ENCODE results near the gene GLT1D1. TPM values are rescaled to one million over a fixed set of nuclear protein-coding genes. Genes with fewer than 3 reads are reported as not detected.

Gene GLT1D1
- polyA plus RNA-seq, 1 of the 3 experiments (the other 2 are of a cell fraction) = 0.05 TPM

GRCh38 chr12:128961308-128961902, 108.1 kb downstream of the GLT1D1 start:
- H4K20me1 ChIP-seq (ENCODE audit: insufficient read depth) = no peaks in the 10 kb centered on the region
- H2AFZ ChIP-seq (ENCODE audit: low read depth) = no peak overlapping the region
- H3K4me3 ChIP-seq (ENCODE audit: low read depth in 2 of 2, low read length in 1 of 2) = no peak overlapping the region
- no peaks in the 10 kb centered on the region for H3K36me3 ChIP-seq (replicated peaks in 1 of 2; ENCODE audit: control insufficient read depth in 1 of 2, insufficient read depth in 2 of 2, low read length in 1 of 2)
- no peak overlapping the region for H3K27ac ChIP-seq (ENCODE audit: low read depth in 2 of 2, low read length in 1 of 2)
- no peaks in the 10 kb centered on the region for H3K4me1 ChIP-seq (ENCODE audit: control insufficient read depth in 1 of 2, insufficient read depth in 2 of 2, low read depth in 1 of 2, low read length in 1 of 2)
- TF ChIP-seq SMC3 (IDR thresholded peaks at IDR 0.05; ENCODE audit: low read depth, low read length) = no peak
- TF ChIP-seq, protein P1, sequence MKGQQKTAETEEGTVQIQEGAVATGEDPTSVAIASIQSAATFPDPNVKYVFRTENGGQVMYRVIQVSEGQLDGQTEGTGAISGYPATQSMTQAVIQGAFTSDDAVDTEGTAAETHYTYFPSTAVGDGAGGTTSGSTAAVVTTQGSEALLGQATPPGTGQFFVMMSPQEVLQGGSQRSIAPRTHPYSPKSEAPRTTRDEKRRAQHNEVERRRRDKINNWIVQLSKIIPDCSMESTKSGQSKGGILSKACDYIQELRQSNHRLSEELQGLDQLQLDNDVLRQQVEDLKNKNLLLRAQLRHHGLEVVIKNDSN (IDR thresholded peaks at IDR 0.05; ENCODE audit: borderline replicate concordance, low read depth) = no peak
- H3F3A ChIP-seq (replicated peaks; ENCODE audit: insufficient read depth) = no peaks in the 10 kb centered on the region
- no peaks in the 10 kb centered on the region for H3K79me2 ChIP-seq (ENCODE audit: insufficient read depth)
- no peak for DNase-seq
- CTCF ChIA-PET = interaction anchor here (1.0 kb wide), 1 partner anchor 15 kb away, joined by 3 read pairs; no protein-coding TSS in a partner anchor
- no peak overlapping the region for H3K9ac ChIP-seq
- 58% methylated on average over 8 of the region's 8 CpGs for WGBS (ENCODE audit: low lambda C conversion rate)
- no peaks in the 10 kb centered on the region for H3K9me3 ChIP-seq
- POLR2A ChIA-PET = no interaction called here
- H3K27me3 ChIP-seq (ENCODE audit: insufficient read depth) = no peaks in the 10 kb centered on the region
- H3K9me2 ChIP-seq = no peaks in the 10 kb centered on the region
- H3K4me2 ChIP-seq = no peak overlapping the region

DNA sequence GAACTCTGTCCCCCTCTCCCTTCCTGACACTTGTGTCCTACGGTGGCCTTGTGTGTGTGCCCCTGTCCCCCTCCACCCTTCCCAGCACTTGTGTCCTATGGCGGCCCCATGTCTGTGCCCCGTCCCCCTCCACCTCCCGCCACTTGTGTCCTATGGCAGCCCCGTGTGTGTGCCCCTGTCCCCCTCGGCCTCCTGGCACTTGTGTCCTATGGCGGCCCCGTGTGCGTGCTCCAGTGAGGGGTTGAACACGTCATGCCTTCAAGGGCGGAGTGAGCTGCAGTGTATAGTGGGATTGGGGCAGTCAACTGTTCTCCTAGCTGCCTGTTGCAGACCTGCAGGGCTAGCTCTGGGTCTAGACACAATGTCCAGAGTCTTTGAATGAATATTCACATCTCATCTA, 108.7 kb downstream of the GLT1D1 start:
- H3K79me2 ChIP-seq (ENCODE audit: insufficient read depth) = no peaks in the 10 kb centered on the region
- H3K27ac ChIP-seq (ENCODE audit: low read depth in 2 of 2, low read length in 1 of 2) = no peak overlapping the region
- no peaks in the 10 kb centered on the region for H3K36me3 ChIP-seq (replicated peaks in 1 of 2; ENCODE audit: control insufficient read depth in 1 of 2, insufficient read depth in 2 of 2, low read length in 1 of 2)
- no peak overlapping the region for H3K9ac ChIP-seq
- ChIA-PET POLR2A (no interaction called here), CTCF (interaction anchor here (1.0 kb wide), 1 partner anchor 15 kb away, joined by 3 read pairs; no protein-coding TSS in a partner anchor)
- H3K9me3 ChIP-seq = no peaks in the 10 kb centered on the region
- H3K27me3 ChIP-seq (ENCODE audit: insufficient read depth) = no peaks in the 10 kb centered on the region
- no peaks in the 10 kb centered on the region for H4K20me1 ChIP-seq (ENCODE audit: insufficient read depth)
- 46% methylated on average over 11 of the region's 11 CpGs for WGBS (ENCODE audit: low lambda C conversion rate)
- no peaks in the 10 kb centered on the region for H3K4me1 ChIP-seq (ENCODE audit: control insufficient read depth in 1 of 2, insufficient read depth in 2 of 2, low read depth in 1 of 2, low read length in 1 of 2)
- no peak for TF ChIP-seq SIN3A (IDR thresholded peaks at IDR 0.05; ENCODE audit: borderline replicate concordance, low read depth, low read length)
- no peak for TF ChIP-seq CHD2 (IDR thresholded peaks at IDR 0.05; ENCODE audit: low read length, partially characterized antibody)
- no peak for TF ChIP-seq ELF1 (IDR thresholded peaks at IDR 0.05)
- TF ChIP-seq EZH2phosphoT487 (IDR thresholded peaks at IDR 0.05; ENCODE audit: borderline replicate concordance, low read depth) = no peak
- no peak for TF ChIP-seq MXI1 (IDR thresholded peaks at IDR 0.05; ENCODE audit: low read depth, low read length)
- TF ChIP-seq, protein P2, sequence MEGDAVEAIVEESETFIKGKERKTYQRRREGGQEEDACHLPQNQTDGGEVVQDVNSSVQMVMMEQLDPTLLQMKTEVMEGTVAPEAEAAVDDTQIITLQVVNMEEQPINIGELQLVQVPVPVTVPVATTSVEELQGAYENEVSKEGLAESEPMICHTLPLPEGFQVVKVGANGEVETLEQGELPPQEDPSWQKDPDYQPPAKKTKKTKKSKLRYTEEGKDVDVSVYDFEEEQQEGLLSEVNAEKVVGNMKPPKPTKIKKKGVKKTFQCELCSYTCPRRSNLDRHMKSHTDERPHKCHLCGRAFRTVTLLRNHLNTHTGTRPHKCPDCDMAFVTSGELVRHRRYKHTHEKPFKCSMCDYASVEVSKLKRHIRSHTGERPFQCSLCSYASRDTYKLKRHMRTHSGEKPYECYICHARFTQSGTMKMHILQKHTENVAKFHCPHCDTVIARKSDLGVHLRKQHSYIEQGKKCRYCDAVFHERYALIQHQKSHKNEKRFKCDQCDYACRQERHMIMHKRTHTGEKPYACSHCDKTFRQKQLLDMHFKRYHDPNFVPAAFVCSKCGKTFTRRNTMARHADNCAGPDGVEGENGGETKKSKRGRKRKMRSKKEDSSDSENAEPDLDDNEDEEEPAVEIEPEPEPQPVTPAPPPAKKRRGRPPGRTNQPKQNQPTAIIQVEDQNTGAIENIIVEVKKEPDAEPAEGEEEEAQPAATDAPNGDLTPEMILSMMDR (IDR thresholded peaks at IDR 0.05) = no peak
- TF ChIP-seq JUND (IDR thresholded peaks at IDR 0.05) = no peak
- TF ChIP-seq RAD21 (IDR thresholded peaks at IDR 0.05; ENCODE audit: low read length) = no peak
- no peak for TF ChIP-seq RFX5 (IDR thresholded peaks at IDR 0.05; ENCODE audit: low read length)
- no peak for TF ChIP-seq GATA2 (CRISPR knock-in tag; IDR thresholded peaks at IDR 0.05)
- TF ChIP-seq, protein P3, sequence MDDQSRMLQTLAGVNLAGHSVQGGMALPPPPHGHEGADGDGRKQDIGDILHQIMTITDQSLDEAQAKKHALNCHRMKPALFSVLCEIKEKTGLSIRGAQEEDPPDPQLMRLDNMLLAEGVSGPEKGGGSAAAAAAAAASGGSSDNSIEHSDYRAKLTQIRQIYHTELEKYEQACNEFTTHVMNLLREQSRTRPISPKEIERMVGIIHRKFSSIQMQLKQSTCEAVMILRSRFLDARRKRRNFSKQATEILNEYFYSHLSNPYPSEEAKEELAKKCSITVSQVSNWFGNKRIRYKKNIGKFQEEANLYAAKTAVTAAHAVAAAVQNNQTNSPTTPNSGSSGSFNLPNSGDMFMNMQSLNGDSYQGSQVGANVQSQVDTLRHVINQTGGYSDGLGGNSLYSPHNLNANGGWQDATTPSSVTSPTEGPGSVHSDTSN (IDR thresholded peaks at IDR 0.05) = no peak
- TF ChIP-seq FOXM1 (IDR thresholded peaks at IDR 0.05; ENCODE audit: low read depth) = no peak
- TF ChIP-seq TEAD4 (IDR thresholded peaks at IDR 0.05; ENCODE audit: borderline replicate concordance, insufficient read depth) = no peak
- no peak for TF ChIP-seq FOSL2 (IDR thresholded peaks at IDR 0.05; ENCODE audit: borderline replicate concordance, low read depth)
- TF ChIP-seq, protein P1 (IDR thresholded peaks at IDR 0.05; ENCODE audit: borderline replicate concordance, low read depth) = no peak
- TF ChIP-seq FOXJ3 (CRISPR knock-in tag; IDR thresholded peaks at IDR 0.05) = no peak
- TF ChIP-seq RCOR1 (IDR thresholded peaks at IDR 0.05; ENCODE audit: low read length) = no peak
- no peak for TF ChIP-seq EP300 (IDR thresholded peaks at IDR 0.05; ENCODE audit: borderline replicate concordance in 1 of 2, low read depth in 1 of 2, low read length in 1 of 2)
- no peak for TF ChIP-seq TCF12 (IDR thresholded peaks at IDR 0.05)
- H3K4me2 ChIP-seq = no peak overlapping the region
- no peak overlapping the region for H3K4me3 ChIP-seq (ENCODE audit: low read depth in 2 of 2, low read length in 1 of 2)
- no peak for DNase-seq
- H2AFZ ChIP-seq (ENCODE audit: low read depth) = no peak overlapping the region
- no peaks in the 10 kb centered on the region for H3K9me2 ChIP-seq
- no peaks in the 10 kb centered on the region for H3F3A ChIP-seq (replicated peaks; ENCODE audit: insufficient read depth)
